Parathyroid adenoma (tissue), 2 donors: Measurements from ENCODE around the gene TENT4B.

Source experiments
- H2AFZ ChIP-seq: fragments of 300-600 bp; sonication (generic); one replicate; pipeline ENCODE4 v1.7.0; 2017; ENCODE audit warnings: antibody characterized with exemption, mild to moderate bottlenecking
- H3K27ac ChIP-seq: fragments of 300-600 bp; sonication (generic); one replicate; pipeline ENCODE4 v1.7.0; 2017
- H3K27me3 ChIP-seq: fragments of 300-600 bp; sonication (generic); one replicate; pipeline ENCODE4 v1.7.0; 2017; ENCODE audit warnings: low read length; ENCODE audit not compliant: control insufficient read depth, insufficient read depth
- H3K36me3 ChIP-seq: fragments of 300-600 bp; sonication (generic); one replicate; pipeline ENCODE4 v1.7.0; 2017; ENCODE audit warnings: low read length; ENCODE audit not compliant: control insufficient read depth, insufficient read depth
- H3K4me1 ChIP-seq: fragments of 300-600 bp; sonication (generic); one replicate; pipeline ENCODE4 v1.7.0; 2017; ENCODE audit warnings: control low read depth
- H3K4me2 ChIP-seq: fragments of 300-600 bp; sonication (generic); one replicate; pipeline ENCODE4 v1.7.0; 2017; ENCODE audit warnings: low read length
- H3K4me3 ChIP-seq: fragments of 300-600 bp; sonication (generic); one replicate; pipeline ENCODE4 v1.7.0; 2017; ENCODE audit warnings: low read depth, low read length
- H3K79me2 ChIP-seq: fragments of 300-600 bp; sonication (generic); one replicate; pipeline ENCODE4 v1.7.0; 2017; ENCODE audit warnings: control low read depth
- H3K9ac ChIP-seq: fragments of 300-600 bp; sonication (generic); one replicate; pipeline ENCODE4 v1.7.0; 2017; ENCODE audit warnings: mild to moderate bottlenecking
- H3K9me3 ChIP-seq: fragments of 300-600 bp; sonication (generic); one replicate; pipeline ENCODE4 v1.7.0; 2017; ENCODE audit warnings: low read length; ENCODE audit not compliant: control insufficient read depth
- TF ChIP-seq, protein P1 (sequence below): fragments of 300-600 bp; sonication (generic); IDR thresholded peaks from one replicate; pipeline ENCODE4 v1.7.0; 2017; ENCODE audit warnings: antibody characterized with exemption, mild to moderate bottlenecking
- donor health status: primary hyperparathyroidism.

Gene TENT4B

DNA sequence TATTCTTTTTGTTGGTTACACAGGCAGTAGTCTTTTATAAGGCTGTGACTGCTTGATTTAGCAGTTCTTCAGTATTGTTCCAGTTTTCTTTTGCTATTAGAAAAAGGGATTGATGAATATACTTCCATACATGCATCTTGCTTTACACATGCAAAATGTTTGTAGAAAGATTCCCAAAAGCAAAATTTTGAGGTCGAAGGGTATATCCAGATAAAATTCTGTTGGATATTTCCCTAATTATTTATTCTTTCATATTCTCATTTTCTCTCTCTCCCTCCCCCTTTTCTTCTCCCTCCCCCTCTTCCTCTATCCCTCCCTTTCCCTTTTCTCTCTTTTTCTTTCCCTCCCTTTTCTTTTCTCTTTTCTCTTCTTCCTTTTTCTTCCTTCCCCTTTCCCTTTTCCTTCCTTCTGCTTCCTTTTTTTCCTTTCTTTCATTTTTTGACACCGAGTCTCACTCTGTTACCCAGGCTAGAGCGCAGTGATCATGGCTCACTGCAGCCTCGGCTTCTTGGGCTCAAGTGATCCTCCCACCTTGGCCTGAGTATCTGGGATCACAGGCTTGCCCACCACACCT lies 66.4 kb downstream of the TENT4B start:
- Histone ChIP-seq H3K9me3 (no peaks in the 10 kb centered on the region), H2AFZ (no peak overlapping the region), H3K27ac (no peak overlapping the region), H3K36me3 (no peaks in the 10 kb centered on the region), H3K4me1 (peaks cover 4% of the 10 kb centered on the region), H3K79me2 (peaks cover 2% of the 10 kb centered on the region), H3K9ac (no peak overlapping the region), H3K4me2 (no peak overlapping the region), H3K27me3 (no peaks in the 10 kb centered on the region), H3K4me3 (no peak overlapping the region)
- TF ChIP-seq, protein P1, sequence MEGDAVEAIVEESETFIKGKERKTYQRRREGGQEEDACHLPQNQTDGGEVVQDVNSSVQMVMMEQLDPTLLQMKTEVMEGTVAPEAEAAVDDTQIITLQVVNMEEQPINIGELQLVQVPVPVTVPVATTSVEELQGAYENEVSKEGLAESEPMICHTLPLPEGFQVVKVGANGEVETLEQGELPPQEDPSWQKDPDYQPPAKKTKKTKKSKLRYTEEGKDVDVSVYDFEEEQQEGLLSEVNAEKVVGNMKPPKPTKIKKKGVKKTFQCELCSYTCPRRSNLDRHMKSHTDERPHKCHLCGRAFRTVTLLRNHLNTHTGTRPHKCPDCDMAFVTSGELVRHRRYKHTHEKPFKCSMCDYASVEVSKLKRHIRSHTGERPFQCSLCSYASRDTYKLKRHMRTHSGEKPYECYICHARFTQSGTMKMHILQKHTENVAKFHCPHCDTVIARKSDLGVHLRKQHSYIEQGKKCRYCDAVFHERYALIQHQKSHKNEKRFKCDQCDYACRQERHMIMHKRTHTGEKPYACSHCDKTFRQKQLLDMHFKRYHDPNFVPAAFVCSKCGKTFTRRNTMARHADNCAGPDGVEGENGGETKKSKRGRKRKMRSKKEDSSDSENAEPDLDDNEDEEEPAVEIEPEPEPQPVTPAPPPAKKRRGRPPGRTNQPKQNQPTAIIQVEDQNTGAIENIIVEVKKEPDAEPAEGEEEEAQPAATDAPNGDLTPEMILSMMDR, result no peak

DNA sequence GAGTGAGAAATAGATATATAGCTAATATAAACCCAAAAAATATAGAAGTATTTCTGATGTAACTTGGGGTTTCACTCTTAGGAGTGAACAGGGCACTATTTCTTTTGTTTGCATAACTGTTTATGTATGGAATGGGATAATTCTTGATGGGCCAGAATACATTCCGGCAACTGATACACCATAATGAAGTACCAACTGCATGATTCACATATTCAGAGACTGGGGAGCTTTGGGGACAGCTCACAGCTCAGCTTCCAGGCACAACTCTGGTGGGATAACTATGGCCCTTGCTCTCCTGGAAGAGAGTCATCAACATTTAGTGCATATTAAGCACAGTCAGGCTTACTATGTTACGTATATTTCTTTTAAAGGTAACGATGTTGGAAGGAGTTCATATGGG lies 71.2 kb downstream of the TENT4B start:
- H3K4me2 ChIP-seq, result no peak overlapping the region
- no peaks in the 10 kb centered on the region for H3K36me3 ChIP-seq
- TF ChIP-seq, protein P1, result no peak
- H3K9ac ChIP-seq, result no peak overlapping the region
- H3K4me1 ChIP-seq, result no peaks in the 10 kb centered on the region
- H3K27me3 ChIP-seq, result no peaks in the 10 kb centered on the region
- no peaks in the 10 kb centered on the region for H3K9me3 ChIP-seq
- H3K79me2 ChIP-seq, result peaks cover 2% of the 10 kb centered on the region
- H2AFZ ChIP-seq, result no peak overlapping the region
- no peak overlapping the region for H3K4me3 ChIP-seq
- no peak overlapping the region for H3K27ac ChIP-seq

DNA sequence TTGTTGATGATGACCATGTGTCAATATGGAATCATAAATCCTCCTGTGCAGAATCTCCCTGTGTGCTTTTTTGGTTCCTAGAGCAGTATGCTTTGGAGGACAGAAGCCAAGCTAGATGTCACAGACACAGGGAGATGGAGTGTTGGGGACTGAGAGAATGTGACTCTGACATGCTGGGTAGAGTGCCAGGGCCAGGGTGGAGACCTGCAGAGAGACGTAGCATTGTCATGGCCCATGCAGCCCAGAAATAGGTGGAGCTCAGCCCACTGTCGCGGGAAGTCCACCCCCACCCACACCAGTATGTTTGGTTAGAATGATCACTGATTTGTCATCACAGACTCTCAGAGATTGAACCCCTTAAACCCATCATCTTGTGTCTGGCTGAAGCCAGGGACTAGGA lies 74.0 kb downstream of the TENT4B start:
- H3K9me3 ChIP-seq, result no peaks in the 10 kb centered on the region
- no peaks in the 10 kb centered on the region for H3K27me3 ChIP-seq
- H3K4me1 ChIP-seq, result no peaks in the 10 kb centered on the region
- H3K27ac ChIP-seq, result no peak overlapping the region
- no peak overlapping the region for H3K4me3 ChIP-seq
- TF ChIP-seq, protein P1, result no peak
- H3K36me3 ChIP-seq, result no peaks in the 10 kb centered on the region
- no peaks in the 10 kb centered on the region for H3K79me2 ChIP-seq
- H3K4me2 ChIP-seq, result no peak overlapping the region
- H2AFZ ChIP-seq, result no peak overlapping the region
- H3K9ac ChIP-seq, result no peak overlapping the region

DNA sequence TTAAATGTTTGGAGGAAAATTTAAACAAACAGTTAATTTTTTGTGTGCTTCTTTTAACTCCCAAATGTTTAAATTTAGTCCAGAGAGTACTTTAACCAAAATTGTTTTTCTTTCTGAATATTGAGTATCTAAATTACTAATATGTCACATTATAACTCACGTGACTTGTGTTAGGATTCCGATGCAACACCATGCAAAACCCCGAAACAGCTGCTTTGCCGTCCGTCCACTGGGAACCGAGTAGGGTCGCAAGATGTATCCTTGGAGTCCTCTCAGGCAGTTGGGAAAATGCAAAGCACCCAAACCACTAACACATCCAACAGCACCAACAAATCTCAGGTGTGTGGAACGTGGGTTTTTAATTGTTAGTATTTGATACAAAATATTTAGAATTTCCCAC lies 74.6 kb downstream of the TENT4B start:
- no peak overlapping the region for H3K27ac ChIP-seq
- H2AFZ ChIP-seq, result no peak overlapping the region
- TF ChIP-seq, protein P1, result no peak
- H3K79me2 ChIP-seq, result no peaks in the 10 kb centered on the region
- no peaks in the 10 kb centered on the region for H3K27me3 ChIP-seq
- H3K4me2 ChIP-seq, result no peak overlapping the region
- H3K9ac ChIP-seq, result no peak overlapping the region
- no peaks in the 10 kb centered on the region for H3K9me3 ChIP-seq
- H3K36me3 ChIP-seq, result no peaks in the 10 kb centered on the region
- H3K4me3 ChIP-seq, result no peak overlapping the region
- H3K4me1 ChIP-seq, result no peaks in the 10 kb centered on the region

DNA sequence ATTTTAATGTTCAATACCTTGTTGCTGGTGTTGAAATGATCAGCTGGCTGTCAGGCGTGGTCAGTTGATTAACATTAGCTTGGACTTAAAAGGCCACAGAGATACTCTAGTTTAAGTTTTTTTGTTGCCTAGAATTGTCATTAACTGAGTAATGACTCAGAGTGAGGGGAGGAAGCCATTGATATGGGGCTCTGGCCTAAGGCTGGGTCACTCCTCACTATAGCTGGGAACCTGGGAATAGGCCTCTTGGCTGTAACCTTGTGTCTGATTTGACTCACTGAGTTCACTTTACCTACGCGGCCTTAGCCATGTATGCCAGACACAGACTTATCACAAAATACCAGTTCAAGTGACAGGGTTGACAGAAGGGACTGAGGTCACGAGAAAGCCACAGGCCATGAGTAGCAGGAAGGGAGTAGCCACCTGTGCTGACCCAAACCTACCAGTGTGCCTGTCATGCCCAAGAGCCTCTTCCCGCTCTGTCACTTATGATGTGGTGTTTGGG lies 75.3 kb downstream of the TENT4B start:
- TF ChIP-seq, protein P1, result no peak
- Histone ChIP-seq H3K9ac (no peak overlapping the region), H3K36me3 (no peaks in the 10 kb centered on the region), H3K4me1 (no peaks in the 10 kb centered on the region), H3K27ac (no peak overlapping the region), H3K4me2 (no peak overlapping the region), H3K27me3 (no peaks in the 10 kb centered on the region), H3K79me2 (no peaks in the 10 kb centered on the region), H3K4me3 (no peak overlapping the region), H2AFZ (no peak overlapping the region), H3K9me3 (no peaks in the 10 kb centered on the region)
